ENCODE data around the gene APH1B. TPM values are rescaled to one million over a fixed set of nuclear protein-coding genes. Genes with fewer than 3 reads are reported as not detected.

The APH1B gene
- total RNA-seq, 1 experiment from 2014 or later: 5.8 TPM

- Histone ChIP-seq H3F3A (ENCODE audit: insufficient read depth, low read depth) (no peaks in the 10 kb centered on the region), H3K27ac (no peak overlapping the region), H3K9me3 (ENCODE audit: insufficient read depth, low read depth) (no peaks in the 10 kb centered on the region), H4K20me1 (ENCODE audit: insufficient read depth) (no peaks in the 10 kb centered on the region), H3K27me3 (ENCODE audit: insufficient read depth, low read depth) (no peaks in the 10 kb centered on the region), H2AFZ (no peak overlapping the region), H3K79me2 (ENCODE audit: low read depth) (no peaks in the 10 kb centered on the region), H3K4me2 (no peak overlapping the region), H3K4me1 (replicated peaks; ENCODE audit: insufficient read depth) (peaks cover 12% of the 10 kb centered on the region), H3K4me3 (no peak overlapping the region), H3K36me3 (ENCODE audit: low read depth) (peaks cover 3% of the 10 kb centered on the region; the same call in 1 of the 2 replicates), H3K9me2 (ENCODE audit: insufficient read depth) (no peaks in the 10 kb centered on the region)
- BruUV-seq (replicated peaks): no TSS peak
- ChIA-PET POLR2A (ENCODE audit: unreplicated experiment) (no interaction called here), CTCF (no interaction called here)
- intact Hi-C loops (cut with micrococcal nuclease; ENCODE audit: unreplicated experiment): no loop called here
- DNase-seq: no peak
- TF ChIP-seq, protein P1, sequence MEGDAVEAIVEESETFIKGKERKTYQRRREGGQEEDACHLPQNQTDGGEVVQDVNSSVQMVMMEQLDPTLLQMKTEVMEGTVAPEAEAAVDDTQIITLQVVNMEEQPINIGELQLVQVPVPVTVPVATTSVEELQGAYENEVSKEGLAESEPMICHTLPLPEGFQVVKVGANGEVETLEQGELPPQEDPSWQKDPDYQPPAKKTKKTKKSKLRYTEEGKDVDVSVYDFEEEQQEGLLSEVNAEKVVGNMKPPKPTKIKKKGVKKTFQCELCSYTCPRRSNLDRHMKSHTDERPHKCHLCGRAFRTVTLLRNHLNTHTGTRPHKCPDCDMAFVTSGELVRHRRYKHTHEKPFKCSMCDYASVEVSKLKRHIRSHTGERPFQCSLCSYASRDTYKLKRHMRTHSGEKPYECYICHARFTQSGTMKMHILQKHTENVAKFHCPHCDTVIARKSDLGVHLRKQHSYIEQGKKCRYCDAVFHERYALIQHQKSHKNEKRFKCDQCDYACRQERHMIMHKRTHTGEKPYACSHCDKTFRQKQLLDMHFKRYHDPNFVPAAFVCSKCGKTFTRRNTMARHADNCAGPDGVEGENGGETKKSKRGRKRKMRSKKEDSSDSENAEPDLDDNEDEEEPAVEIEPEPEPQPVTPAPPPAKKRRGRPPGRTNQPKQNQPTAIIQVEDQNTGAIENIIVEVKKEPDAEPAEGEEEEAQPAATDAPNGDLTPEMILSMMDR (conservative IDR thresholded peaks at IDR 0.05): no peak
- no peak for TF ChIP-seq EZH2 (IDR thresholded peaks at IDR 0.05; ENCODE audit: low read depth)
Observed at GRCh38 chr15:63254991-63255390, 22.4 kb upstream of the APH1B start.

- POLR2A ChIA-PET (ENCODE audit: unreplicated experiment): no interaction called here
- intact Hi-C loops (cut with micrococcal nuclease; ENCODE audit: unreplicated experiment): no loop called here
Observed at GRCh38 chr15:63255489-63255990, 21.9 kb upstream of the APH1B start.

GRCh38 chr15:63256433-63257274 is 20.8 kb upstream of the APH1B start:
- no peak overlapping the region for H2AFZ ChIP-seq
- no peaks in the 10 kb centered on the region for H3K9me3 ChIP-seq (ENCODE audit: insufficient read depth, low read depth)
- no peaks in the 10 kb centered on the region for H3K27me3 ChIP-seq (ENCODE audit: insufficient read depth, low read depth)
- POLR2A ChIA-PET (ENCODE audit: unreplicated experiment): interaction anchor here (0.6 to 0.7 kb wide), 2 partner anchors 56 to 118 kb away, joined by 3 to 4 read pairs; no protein-coding TSS in a partner anchor
- H3K4me3 ChIP-seq: no peak overlapping the region
- H3K4me2 ChIP-seq: no peak overlapping the region
- no peaks in the 10 kb centered on the region for H3F3A ChIP-seq (ENCODE audit: insufficient read depth, low read depth)
- 0 out of 2 replicates have a peak overlapping the region, but pooled peaks have one; percentile 24 for H3K27ac ChIP-seq
- peaks cover 12% of the 10 kb centered on the region for H3K4me1 ChIP-seq (replicated peaks; ENCODE audit: insufficient read depth)
- intact Hi-C loops (cut with micrococcal nuclease; ENCODE audit: unreplicated experiment): no loop called here
- peak in 1 of 2 experiments; percentile 62 for DNase-seq
- TF ChIP-seq EZH2 (IDR thresholded peaks at IDR 0.05; ENCODE audit: low read depth): no peak
- TF ChIP-seq, protein P1 (conservative IDR thresholded peaks at IDR 0.05): no peak
- no peaks in the 10 kb centered on the region for H4K20me1 ChIP-seq (ENCODE audit: insufficient read depth)
- H3K9me2 ChIP-seq (ENCODE audit: insufficient read depth): no peaks in the 10 kb centered on the region
- H3K79me2 ChIP-seq (ENCODE audit: low read depth): no peaks in the 10 kb centered on the region
- H3K36me3 ChIP-seq (ENCODE audit: low read depth): peaks cover 8% of the 10 kb centered on the region; the same call in 1 of the 2 replicates
- CTCF ChIA-PET: interaction anchor here (0.7 kb wide), 1 partner anchor 15 kb away, joined by 7 read pairs; no protein-coding TSS in a partner anchor
- BruUV-seq (replicated peaks): no TSS peak

More at GRCh38 chr15:63255489-63255990, 21.9 kb upstream of the APH1B start:
- BruUV-seq (replicated peaks): no TSS peak
- H3K27ac ChIP-seq: no peak overlapping the region
- CTCF ChIA-PET: no interaction called here
- peaks cover 3% of the 10 kb centered on the region; the same call in 1 of the 2 replicates for H3K36me3 ChIP-seq (ENCODE audit: low read depth)
- H3K4me2 ChIP-seq: no peak overlapping the region
- H3K9me3 ChIP-seq (ENCODE audit: insufficient read depth, low read depth): no peaks in the 10 kb centered on the region
- no peaks in the 10 kb centered on the region for H3F3A ChIP-seq (ENCODE audit: insufficient read depth, low read depth)
- H3K9me2 ChIP-seq (ENCODE audit: insufficient read depth): no peaks in the 10 kb centered on the region
- no peaks in the 10 kb centered on the region for H4K20me1 ChIP-seq (ENCODE audit: insufficient read depth)
- H3K27me3 ChIP-seq (ENCODE audit: insufficient read depth, low read depth): no peaks in the 10 kb centered on the region
- H2AFZ ChIP-seq: no peak overlapping the region
- peaks cover 12% of the 10 kb centered on the region for H3K4me1 ChIP-seq (replicated peaks; ENCODE audit: insufficient read depth)
- no peak overlapping the region for H3K4me3 ChIP-seq
- no peaks in the 10 kb centered on the region for H3K79me2 ChIP-seq (ENCODE audit: low read depth)
- TF ChIP-seq EZH2 (IDR thresholded peaks at IDR 0.05; ENCODE audit: low read depth): no peak
- TF ChIP-seq, protein P1 (conservative IDR thresholded peaks at IDR 0.05): no peak
- no peak for DNase-seq
